Tibial nerve (tissue), 4 donors: Measurements from ENCODE around the gene NCL. TPM values are rescaled to one million over a fixed set of nuclear protein-coding genes. Genes with fewer than 3 reads are reported as not detected.

Source experiments
- DNase-seq, 2 donors: peaks; one replicate each; pipeline ENCODE4 v3.0.0-alpha.2; 2019; ENCODE audit warnings: low spot score in 2 of 2
- H3K27ac ChIP-seq, 4 donors: fragments of 200-600 bp; sonication (generic) in 3 of 4; one replicate each; pipeline ENCODE4 v1.5.1; 2017 to 2019; ENCODE audit warnings: mild to moderate bottlenecking in 1 of 4
- H3K27me3 ChIP-seq, 2 donors: fragments of 200-600 bp; sonication (generic) in 1 of 2; one replicate each; pipeline versions ENCODE4 v1.5.1 to v1.6.0; 2017 to 2019
- H3K36me3 ChIP-seq, 3 donors: fragments of 200-600 bp; sonication (generic); one replicate each; pipeline ENCODE4 v1.5.1; 2018 to 2019
- H3K4me1 ChIP-seq, 4 donors: fragments of 200-600 bp; sonication (generic) in 3 of 4; one replicate each; pipeline ENCODE4 v1.5.1; 2017 to 2019
- H3K4me3 ChIP-seq, 4 donors: fragments of 200-600 bp; sonication (generic) in 3 of 4; one replicate each; pipeline ENCODE4 v1.5.1; 2017 to 2019; ENCODE audit warnings: mild to moderate bottlenecking in 1 of 4, moderate library complexity in 1 of 4
- H3K9me3 ChIP-seq, 4 donors: fragments of 200-600 bp; sonication (generic) in 3 of 4; one replicate each; pipeline ENCODE4 v1.5.1; 2017 to 2019
- EP300 ChIP-seq, 2 donors: sonication (generic); formaldehyde crosslinking; IDR thresholded peaks; one replicate each; pipeline ENCODE4 v1.6.1; 2017; ENCODE audit warnings: antibody characterized with exemption in 2 of 2, mild to moderate bottlenecking in 1 of 2
- POLR2A ChIP-seq, 2 donors: fragments of 450-650 bp; IDR thresholded peaks; one replicate each; pipeline ENCODE4 v1.6.1; 2017; ENCODE audit warnings: antibody characterized with exemption in 2 of 2, mild to moderate bottlenecking in 2 of 2, moderate library complexity in 2 of 2
- WGBS, 2 donors: methylation state at CpG; one replicate each; pipeline ENCODE4 v1.1.5; 2018; 5-methylcytosine and 5-hydroxymethylcytosine counted together
- total RNA-seq, 4 donors: library from RNA; depleted of rRNA; stranded (reverse); fragments of >200 nt; gene quantifications; one replicate each; pipeline ENCODE4 v1.1.0, GENCODE V29; 2016
- TF ChIP-seq, protein P1 (sequence below), 5 experiments: fragments of 200-600 bp in 3 of 5; fragments of 450-650 bp in 2 of 5; sonication (generic) in 3 of 5; IDR thresholded peaks; one replicate each; pipeline ENCODE4 v1.5.1; 2016 to 2019; ENCODE audit warnings: antibody characterized with exemption in 5 of 5, mild to moderate bottlenecking in 3 of 5, moderate library complexity in 2 of 5

NCL gene
- total RNA-seq, 4 donors from 2014 or later: 119 to 202 (median 143) TPM

- H3K36me3 ChIP-seq: no peaks in the 10 kb centered on the region
- TF ChIP-seq, protein P1, sequence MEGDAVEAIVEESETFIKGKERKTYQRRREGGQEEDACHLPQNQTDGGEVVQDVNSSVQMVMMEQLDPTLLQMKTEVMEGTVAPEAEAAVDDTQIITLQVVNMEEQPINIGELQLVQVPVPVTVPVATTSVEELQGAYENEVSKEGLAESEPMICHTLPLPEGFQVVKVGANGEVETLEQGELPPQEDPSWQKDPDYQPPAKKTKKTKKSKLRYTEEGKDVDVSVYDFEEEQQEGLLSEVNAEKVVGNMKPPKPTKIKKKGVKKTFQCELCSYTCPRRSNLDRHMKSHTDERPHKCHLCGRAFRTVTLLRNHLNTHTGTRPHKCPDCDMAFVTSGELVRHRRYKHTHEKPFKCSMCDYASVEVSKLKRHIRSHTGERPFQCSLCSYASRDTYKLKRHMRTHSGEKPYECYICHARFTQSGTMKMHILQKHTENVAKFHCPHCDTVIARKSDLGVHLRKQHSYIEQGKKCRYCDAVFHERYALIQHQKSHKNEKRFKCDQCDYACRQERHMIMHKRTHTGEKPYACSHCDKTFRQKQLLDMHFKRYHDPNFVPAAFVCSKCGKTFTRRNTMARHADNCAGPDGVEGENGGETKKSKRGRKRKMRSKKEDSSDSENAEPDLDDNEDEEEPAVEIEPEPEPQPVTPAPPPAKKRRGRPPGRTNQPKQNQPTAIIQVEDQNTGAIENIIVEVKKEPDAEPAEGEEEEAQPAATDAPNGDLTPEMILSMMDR (IDR thresholded peaks at IDR 0.05): no peak
- TF ChIP-seq POLR2A (IDR thresholded peaks at IDR 0.05) (no peak), EP300 (IDR thresholded peaks at IDR 0.05) (no peak)
- H3K27me3 ChIP-seq: no peaks in the 10 kb centered on the region
- DNase-seq: no peak
- WGBS, 2 donors: 88 to 96% methylated on average over 16 to 25 of the region's 26 CpGs
- H3K4me1 ChIP-seq: peaks cover 0 to 7% (median 0%) of the 10 kb centered on the region in 4 donors
- H3K9me3 ChIP-seq: no peaks in the 10 kb centered on the region
- H3K4me3 ChIP-seq: no peak overlapping the region
- no peak overlapping the region for H3K27ac ChIP-seq
These were observed 45.3 kb downstream of the NCL start for GRCh38 chr2:231418820-231419640.

- Histone ChIP-seq H3K36me3 (no peaks in the 10 kb centered on the region), H3K4me1 (peaks cover 0 to 23% (median 2%) of the 10 kb centered on the region in 4 donors), H3K27ac (no peak overlapping the region), H3K27me3 (no peaks in the 10 kb centered on the region), H3K4me3 (no peak overlapping the region), H3K9me3 (peaks cover 0 to 8% (median 0%) of the 10 kb centered on the region in 4 donors)
- DNase-seq: no peak
- TF ChIP-seq, protein P1 (IDR thresholded peaks at IDR 0.05): no peak
- TF ChIP-seq EP300 (IDR thresholded peaks at IDR 0.05) (no peak), POLR2A (IDR thresholded peaks at IDR 0.05) (no peak)
These were observed 49.3 kb downstream of the NCL start for GRCh38 chr2:231415029-231415428.

- H3K4me3 ChIP-seq: no peak overlapping the region
- no peak overlapping the region for H3K27ac ChIP-seq
- TF ChIP-seq, protein P1 (IDR thresholded peaks at IDR 0.05): no peak
- TF ChIP-seq EP300 (IDR thresholded peaks at IDR 0.05) (no peak), POLR2A (IDR thresholded peaks at IDR 0.05) (no peak)
- no peaks in the 10 kb centered on the region for H3K27me3 ChIP-seq
- H3K4me1 ChIP-seq: peaks cover 0 to 23% (median 2%) of the 10 kb centered on the region in 4 donors
- no peak for DNase-seq
- no peaks in the 10 kb centered on the region for H3K36me3 ChIP-seq
- peaks cover 0 to 8% (median 0%) of the 10 kb centered on the region in 4 donors for H3K9me3 ChIP-seq
- WGBS, 2 donors: 72% methylated on average over 15 of the region's 15 CpGs
These were observed 50.3 kb downstream of the NCL start for GRCh38 chr2:231413921-231414476.

DNA sequence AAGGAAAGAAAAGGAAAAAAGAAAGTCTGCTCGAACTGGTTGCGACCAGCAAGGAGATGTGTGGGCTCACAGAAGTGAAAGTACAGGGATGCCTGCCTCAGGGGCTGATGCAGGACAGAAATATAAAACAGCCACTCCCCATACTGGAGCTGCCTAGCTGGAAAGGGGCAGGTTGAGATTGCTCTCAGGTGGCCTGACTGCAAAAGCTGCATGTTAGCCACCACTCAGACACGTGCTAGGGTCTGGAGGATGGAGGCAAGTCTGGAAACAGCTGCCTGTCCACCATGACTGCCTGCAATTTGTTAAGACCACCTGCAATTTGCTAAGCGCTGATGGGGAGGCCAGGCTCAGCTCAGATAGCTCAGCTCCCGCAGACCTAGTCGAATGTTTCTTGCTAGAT is 50.8 kb downstream of the NCL start:
- WGBS, 2 donors: 79 to 83% methylated on average over 6 of the region's 6 CpGs
- Histone ChIP-seq H3K27me3 (no peaks in the 10 kb centered on the region), H3K4me1 (peaks cover 0 to 23% (median 2%) of the 10 kb centered on the region in 4 donors), H3K9me3 (peaks cover 0 to 8% (median 0%) of the 10 kb centered on the region in 4 donors), H3K4me3 (no peak overlapping the region), H3K27ac (peak overlapping the region in 1 of 4 donors; percentile 70), H3K36me3 (no peaks in the 10 kb centered on the region)
- no peak for TF ChIP-seq EP300 (IDR thresholded peaks at IDR 0.05)
- TF ChIP-seq, protein P1 (IDR thresholded peaks at IDR 0.05): no peak
- no peak for TF ChIP-seq POLR2A (IDR thresholded peaks at IDR 0.05)
- no peak for DNase-seq

- TF ChIP-seq POLR2A (IDR thresholded peaks at IDR 0.05): no peak
- TF ChIP-seq, protein P1 (IDR thresholded peaks at IDR 0.05): no peak
- no peak for TF ChIP-seq EP300 (IDR thresholded peaks at IDR 0.05)
- no peak for DNase-seq
- 21 to 47% methylated on average over 7 to 9 of the region's 9 CpGs for WGBS, 2 donors
- Histone ChIP-seq H3K4me1 (peaks cover 0 to 23% (median 2%) of the 10 kb centered on the region in 4 donors), H3K4me3 (peak overlapping the region in 3 of 4 donors; percentile 45 to 74 (median 73)), H3K27ac (peak overlapping the region in 2 of 4 donors; percentile 70 to 76), H3K9me3 (peaks cover 0 to 8% (median 0%) of the 10 kb centered on the region in 4 donors), H3K27me3 (no peaks in the 10 kb centered on the region), H3K36me3 (no peaks in the 10 kb centered on the region)
These were observed 51.7 kb downstream of the NCL start for GRCh38 chr2:231412618-231412963.
